Glutamatergic neuron (in vitro differentiated cells): ENCODE data around the gene CDC7. TPM values are rescaled to one million over a fixed set of nuclear protein-coding genes. Genes with fewer than 3 reads are reported as not detected.

Experiments used
- DNase-seq: peaks from one replicate; pipeline ENCODE4 v3.0.0; 2022
- H3K27ac Mint-ChIP-seq: one replicate; pipeline ENCODE4 v1.8.0; 2020; ENCODE audit warnings: mild to moderate bottlenecking, mixed read lengths, inconsistent platforms; ENCODE audit not compliant: unreplicated experiment
- H3K27me3 Mint-ChIP-seq: one replicate; pipeline ENCODE4 v1.8.0; 2020; ENCODE audit warnings: mild to moderate bottlenecking, moderate library complexity, mixed read lengths, inconsistent platforms; ENCODE audit not compliant: unreplicated experiment
- H3K36me3 Mint-ChIP-seq: one replicate; pipeline ENCODE4 v1.8.0; 2020; ENCODE audit warnings: mild to moderate bottlenecking, mixed read lengths, inconsistent platforms; ENCODE audit not compliant: unreplicated experiment
- H3K4me1 Mint-ChIP-seq: one replicate; pipeline ENCODE4 v1.8.0; 2020; ENCODE audit warnings: mild to moderate bottlenecking, low read depth, mixed read lengths, inconsistent platforms; ENCODE audit not compliant: unreplicated experiment
- H3K4me3 Mint-ChIP-seq: one replicate; pipeline ENCODE4 v1.8.0; 2020; ENCODE audit warnings: mild to moderate bottlenecking, mixed read lengths, inconsistent platforms; ENCODE audit not compliant: unreplicated experiment
- H3K9me3 Mint-ChIP-seq: one replicate; pipeline ENCODE4 v1.8.0; 2020; ENCODE audit warnings: mild to moderate bottlenecking, moderate library complexity, mixed read lengths, inconsistent platforms; ENCODE audit not compliant: unreplicated experiment
- CTCF ChIP-seq: fragments of 200-600 bp; sonication (generic); IDR thresholded peaks from one replicate; pipeline ENCODE4 v1.5.0; 2021; ENCODE audit not compliant: partially characterized antibody, unreplicated experiment
- total RNA-seq: library from RNA; stranded (reverse); fragmentation: NEBNext Ultra II Directional; extraction: Animal tissue kit (Norgen Biotek cat#: 25700); gene quantifications from one replicate; pipeline ENCODE4 v1.2.1, GENCODE V29; 2021; ENCODE audit not compliant: unreplicated experiment

Gene CDC7
- total RNA-seq, 1 donor from 2014 or later: 9.9 TPM

GRCh38 chr1:91548376-91549040 lies 47.9 kb downstream of the CDC7 start:
- no peak for DNase-seq
- H3K36me3 Mint-ChIP-seq: peaks cover 3% of the 10 kb centered on the region
- no peak for TF ChIP-seq CTCF
- H3K27me3 Mint-ChIP-seq: no peaks in the 10 kb centered on the region
- H3K4me1 Mint-ChIP-seq: peaks cover 3% of the 10 kb centered on the region
- peaks cover 7% of the 10 kb centered on the region for H3K9me3 Mint-ChIP-seq
- H3K4me3 Mint-ChIP-seq: no peak overlapping the region
- no peak overlapping the region for H3K27ac Mint-ChIP-seq

GRCh38 chr1:91549041-91549735 lies 48.5 kb downstream of the CDC7 start:
- peaks cover 3% of the 10 kb centered on the region for H3K36me3 Mint-ChIP-seq
- no peak overlapping the region for H3K27ac Mint-ChIP-seq

GRCh38 chr1:91550961-91551360 lies 50.3 kb downstream of the CDC7 start:
- Mint-ChIP-seq H3K4me3 (no peak overlapping the region), H3K27ac (no peak overlapping the region), H3K36me3 (peaks cover 3% of the 10 kb centered on the region), H3K9me3 (peaks cover 7% of the 10 kb centered on the region), H3K4me1 (no peaks in the 10 kb centered on the region), H3K27me3 (no peaks in the 10 kb centered on the region)
- no peak for DNase-seq
- TF ChIP-seq CTCF: no peak

More at GRCh38 chr1:91549041-91549735, 48.5 kb downstream of the CDC7 start:
- peaks cover 3% of the 10 kb centered on the region for H3K4me1 Mint-ChIP-seq
- H3K4me3 Mint-ChIP-seq: no peak overlapping the region
- DNase-seq: no peak
- H3K9me3 Mint-ChIP-seq: peaks cover 7% of the 10 kb centered on the region
- no peaks in the 10 kb centered on the region for H3K27me3 Mint-ChIP-seq
- TF ChIP-seq CTCF: no peak

- Mint-ChIP-seq H3K4me3 (no peak overlapping the region), H3K9me3 (peaks cover 4% of the 10 kb centered on the region), H3K4me1 (peaks cover 2% of the 10 kb centered on the region), H3K27ac (no peak overlapping the region), H3K27me3 (no peaks in the 10 kb centered on the region), H3K36me3 (peaks cover 3% of the 10 kb centered on the region)
- TF ChIP-seq CTCF: no peak
- no peak for DNase-seq
These were observed 51.4 kb downstream of the CDC7 start for GRCh38 chr1:91552091-91552490.

GRCh38 chr1:91552596-91552995 lies 51.9 kb downstream of the CDC7 start:
- H3K36me3 Mint-ChIP-seq: no peaks in the 10 kb centered on the region
- H3K27ac Mint-ChIP-seq: no peak overlapping the region
- no peak overlapping the region for H3K4me3 Mint-ChIP-seq
- H3K9me3 Mint-ChIP-seq: peaks cover 2% of the 10 kb centered on the region
- no peaks in the 10 kb centered on the region for H3K27me3 Mint-ChIP-seq
- TF ChIP-seq CTCF: no peak
- H3K4me1 Mint-ChIP-seq: peaks cover 2% of the 10 kb centered on the region
- DNase-seq: no peak
